Cardiac ventricle fibroblast (primary cell): ENCODE data around the gene PLOD2. TPM values are rescaled to one million over a fixed set of nuclear protein-coding genes. Genes with fewer than 3 reads are reported as not detected.

ENCODE experiments used
- total RNA-seq: library from RNA; depleted of rRNA; stranded (reverse); fragments of >200 nt; gene quantifications from 2 replicates; pipeline ENCODE4 v1.2.3, GENCODE V29; 2015

The PLOD2 gene
- total RNA-seq = 136 and 152 TPM in 2 replicates

DNA sequence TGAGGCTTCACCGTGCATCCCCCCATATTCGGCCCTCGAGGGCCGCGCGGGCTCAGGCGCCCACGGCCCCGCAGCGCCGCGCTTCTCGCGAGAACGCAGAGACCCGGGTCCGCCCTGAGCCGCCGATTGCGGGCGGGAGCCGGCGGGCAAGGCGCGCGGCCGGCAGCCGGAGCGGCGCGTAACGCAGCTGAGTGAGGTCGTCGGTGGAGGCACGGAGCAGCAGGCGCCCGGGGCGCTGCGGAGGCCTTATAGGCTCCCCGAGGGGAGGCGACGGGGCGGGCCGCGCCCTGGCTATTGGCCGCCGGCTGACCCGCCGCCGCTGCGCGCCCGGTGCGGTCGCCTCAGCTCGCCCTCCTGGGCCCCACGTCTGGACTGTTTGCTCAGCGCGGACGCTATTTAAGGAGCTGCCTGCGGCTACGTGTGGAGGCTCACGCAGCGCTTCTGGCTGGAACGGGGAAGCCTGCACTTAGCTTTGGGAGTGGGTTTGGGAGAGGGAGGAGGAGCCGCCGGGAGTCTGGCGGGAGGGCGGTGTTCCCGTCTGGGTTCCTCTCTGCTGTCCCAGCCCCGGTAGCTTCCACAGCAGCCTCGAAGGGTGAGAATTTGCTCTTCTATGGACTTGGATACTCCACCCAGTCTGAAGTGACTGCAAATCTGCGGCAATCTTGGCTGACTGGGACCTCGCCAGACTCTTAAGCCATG lies at the start of gene PLOD2:
Gene PLOD2 (minus strand): TSS at position 221 of the 699 bp plus-strand sequence. CDS start 195 bp downstream, at position 26.

Other genes starting within 250 kb of the PLOD2 start
- gene PLSCR4, start 89.9 kb upstream of the PLOD2 start, total RNA-seq = 130 and 139 TPM in 2 replicates